Activated T-helper 2 cell treated with anti-CD3 and anti-CD28 coated beads, Interferon-gamma antibody, Interleukin-2, Interleukin-4, amounts not matched to agents 10 μg/mL and 5 μg/mL and 100 μg/mL, durations not matched to agents 14 hours and 24 hours and 36 hours (primary cell): ENCODE data around the gene CADM3. TPM values are rescaled to one million over a fixed set of nuclear protein-coding genes. Genes with fewer than 3 reads are reported as not detected.

Experiments used
- DNase-seq: peaks from one replicate; pipeline ENCODE4 v3.0.0; 2021; ENCODE audit warnings: low spot score
- H3K27ac Mint-ChIP-seq: one replicate; pipeline ENCODE4 v1.8.0; 2021; ENCODE audit warnings: mixed read lengths
- H3K27me3 Mint-ChIP-seq: one replicate; pipeline ENCODE4 v1.8.0; 2021; ENCODE audit warnings: low read depth, mixed read lengths
- H3K36me3 Mint-ChIP-seq: one replicate; pipeline ENCODE4 v1.8.0; 2021; ENCODE audit warnings: low read depth, mixed read lengths
- H3K4me1 Mint-ChIP-seq: one replicate; pipeline ENCODE4 v1.8.0; 2021; ENCODE audit warnings: low read depth, mixed read lengths
- H3K4me3 Mint-ChIP-seq: one replicate; pipeline ENCODE4 v1.8.0; 2021; ENCODE audit warnings: low read depth, mild to moderate bottlenecking, moderate library complexity, mixed read lengths
- H3K9me3 Mint-ChIP-seq: one replicate; pipeline ENCODE4 v1.8.0; 2021; ENCODE audit warnings: mixed read lengths
- intact Hi-C: fragments of 100-400 bp; cut with micrococcal nuclease; formaldehyde crosslinking; loops from one replicate; pipeline ENCODE4 v1.15.1; 2023
- total RNA-seq: library from RNA; stranded (reverse); gene quantifications from 2 replicates; pipeline ENCODE4 v1.2.3, GENCODE V29; 2022

The CADM3 gene
- total RNA-seq, 1 donor from 2014 or later = not detected

GRCh38 chr1:159180516-159180915 lies 9.1 kb downstream of the CADM3 start:
- intact Hi-C loops = no loop called here
- Mint-ChIP-seq H3K9me3 (no peaks in the 10 kb centered on the region), H3K4me1 (peaks cover 3% of the 10 kb centered on the region), H3K36me3 (no peaks in the 10 kb centered on the region), H3K4me3 (no peak overlapping the region), H3K27me3 (peaks cover 26% of the 10 kb centered on the region), H3K27ac (no peak overlapping the region)
- no peak for DNase-seq

DNA sequence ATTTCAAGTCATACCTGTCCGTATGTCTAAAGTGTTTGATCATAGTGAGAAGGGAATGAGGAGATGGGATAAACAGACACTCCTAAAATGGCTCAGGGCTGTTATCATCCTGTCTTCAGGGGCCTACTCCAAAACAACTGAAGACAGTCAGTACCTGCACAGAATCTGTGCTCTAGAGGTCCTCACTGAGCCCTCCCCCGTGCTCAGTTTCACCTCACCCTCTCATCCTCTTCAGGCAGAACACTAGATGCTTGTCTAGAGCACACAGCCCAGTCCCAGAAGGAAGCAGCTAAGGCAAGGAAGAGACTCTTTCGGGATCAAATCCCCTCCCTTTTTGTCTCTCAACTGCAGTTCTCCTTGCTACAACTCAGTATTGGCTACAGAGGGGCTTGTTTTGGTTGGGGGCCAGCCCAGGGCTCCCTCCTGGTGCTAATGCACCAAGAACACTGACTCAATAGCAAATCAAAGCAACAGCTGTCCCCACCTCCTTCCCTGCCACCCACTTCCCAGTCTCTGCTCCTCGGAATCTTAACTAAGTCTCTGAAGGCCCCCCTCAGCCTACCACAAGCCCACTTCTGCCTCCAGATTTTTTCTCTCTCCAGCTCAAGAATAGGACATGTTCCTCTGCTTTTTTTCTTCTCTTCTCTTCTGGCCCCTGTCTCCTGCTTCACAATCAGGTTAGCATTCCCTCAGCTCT lies 10.1 kb downstream of the CADM3 start:
- no peak for DNase-seq
- H3K36me3 Mint-ChIP-seq = no peaks in the 10 kb centered on the region
- no peak overlapping the region for H3K27ac Mint-ChIP-seq
- no peaks in the 10 kb centered on the region for H3K9me3 Mint-ChIP-seq
- peaks cover 3% of the 10 kb centered on the region for H3K4me1 Mint-ChIP-seq
- H3K27me3 Mint-ChIP-seq = peaks cover 35% of the 10 kb centered on the region
- H3K4me3 Mint-ChIP-seq = no peak overlapping the region
- intact Hi-C loops = no loop called here

- H3K27me3 Mint-ChIP-seq = peaks cover 57% of the 10 kb centered on the region
- H3K27ac Mint-ChIP-seq = no peak overlapping the region
- H3K36me3 Mint-ChIP-seq = no peaks in the 10 kb centered on the region
- H3K4me1 Mint-ChIP-seq = no peaks in the 10 kb centered on the region
- no peaks in the 10 kb centered on the region for H3K9me3 Mint-ChIP-seq
- H3K4me3 Mint-ChIP-seq = no peak overlapping the region
- intact Hi-C loops = no loop called here
- DNase-seq = no peak
These were observed 12.8 kb downstream of the CADM3 start for GRCh38 chr1:159184201-159184600.

- Mint-ChIP-seq H3K4me1 (no peaks in the 10 kb centered on the region), H3K27ac (no peak overlapping the region), H3K9me3 (no peaks in the 10 kb centered on the region), H3K4me3 (no peak overlapping the region), H3K36me3 (no peaks in the 10 kb centered on the region), H3K27me3 (peaks cover 62% of the 10 kb centered on the region)
- no peak for DNase-seq
- intact Hi-C loops = no loop called here
These were observed 13.7 kb downstream of the CADM3 start for GRCh38 chr1:159185121-159185520.

- Mint-ChIP-seq H3K9me3 (no peaks in the 10 kb centered on the region), H3K27ac (no peak overlapping the region), H3K36me3 (no peaks in the 10 kb centered on the region), H3K4me3 (no peak overlapping the region), H3K27me3 (peaks cover 55% of the 10 kb centered on the region), H3K4me1 (no peaks in the 10 kb centered on the region)
- no peak for DNase-seq
- intact Hi-C loops = no loop called here
These were observed 15.6 kb downstream of the CADM3 start for GRCh38 chr1:159187033-159187432.

DNA sequence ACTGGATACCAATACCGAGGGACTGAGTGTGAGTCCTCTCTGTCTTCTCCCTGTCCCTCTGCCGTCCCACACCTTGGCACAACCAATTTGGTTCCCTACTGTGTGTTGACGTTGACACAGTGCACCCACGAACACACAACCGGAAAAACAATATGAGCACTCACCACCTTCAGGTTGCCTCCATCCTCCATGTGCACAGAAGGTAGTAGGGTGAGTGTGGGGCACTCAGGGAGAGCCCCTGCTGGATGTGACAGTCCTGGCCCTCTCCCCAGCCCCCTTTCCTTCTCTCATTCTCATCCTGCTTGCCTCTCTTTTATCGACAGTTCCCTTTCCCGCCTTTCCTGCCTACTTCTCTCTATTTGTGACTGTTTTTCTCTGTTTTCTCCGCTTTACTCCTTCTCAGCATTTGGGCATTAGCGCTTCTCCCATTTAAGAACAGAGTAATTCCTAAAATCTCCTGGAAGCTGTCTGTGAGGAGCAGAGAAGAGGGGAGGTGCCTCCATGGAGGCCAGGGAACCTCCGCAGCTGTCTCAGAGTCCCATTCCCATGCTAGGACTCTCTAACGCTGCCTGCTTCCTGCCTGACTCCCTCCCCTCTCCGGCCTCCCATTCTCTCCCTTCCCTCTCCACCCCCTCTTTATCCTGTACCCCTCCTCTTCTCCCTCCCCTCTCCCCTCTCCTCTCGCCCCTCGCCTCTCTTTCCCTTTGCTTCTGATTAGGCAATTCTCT lies 16.4 kb downstream of the CADM3 start:
- no peaks in the 10 kb centered on the region for H3K4me1 Mint-ChIP-seq
- H3K4me3 Mint-ChIP-seq = no peak overlapping the region
- H3K27me3 Mint-ChIP-seq = peaks cover 52% of the 10 kb centered on the region
- no peak overlapping the region for H3K27ac Mint-ChIP-seq
- intact Hi-C loops = no loop called here
- no peaks in the 10 kb centered on the region for H3K36me3 Mint-ChIP-seq
- H3K9me3 Mint-ChIP-seq = no peaks in the 10 kb centered on the region
- no peak for DNase-seq

GRCh38 chr1:159188375-159188788 lies 17.0 kb downstream of the CADM3 start:
- peaks cover 50% of the 10 kb centered on the region for H3K27me3 Mint-ChIP-seq
- H3K4me3 Mint-ChIP-seq = no peak overlapping the region
- no peaks in the 10 kb centered on the region for H3K4me1 Mint-ChIP-seq
- DNase-seq = no peak
- H3K27ac Mint-ChIP-seq = no peak overlapping the region
- H3K36me3 Mint-ChIP-seq = no peaks in the 10 kb centered on the region
- H3K9me3 Mint-ChIP-seq = no peaks in the 10 kb centered on the region
- intact Hi-C loops = no loop called here

- intact Hi-C loops = no loop called here
- no peaks in the 10 kb centered on the region for H3K4me1 Mint-ChIP-seq
- H3K4me3 Mint-ChIP-seq = no peak overlapping the region
- peaks cover 48% of the 10 kb centered on the region for H3K27me3 Mint-ChIP-seq
- no peaks in the 10 kb centered on the region for H3K9me3 Mint-ChIP-seq
- no peak overlapping the region for H3K27ac Mint-ChIP-seq
- no peak for DNase-seq
- no peaks in the 10 kb centered on the region for H3K36me3 Mint-ChIP-seq
These were observed 19.0 kb downstream of the CADM3 start for GRCh38 chr1:159190441-159190840.

- no peak for DNase-seq
- Mint-ChIP-seq H3K9me3 (no peaks in the 10 kb centered on the region), H3K36me3 (no peaks in the 10 kb centered on the region), H3K27ac (no peak overlapping the region), H3K27me3 (peaks cover 21% of the 10 kb centered on the region), H3K4me1 (no peaks in the 10 kb centered on the region), H3K4me3 (no peak overlapping the region)
- intact Hi-C loops = loop anchor here (5.0 kb wide), 1 partner anchor 34 kb away; no protein-coding TSS in a partner anchor
These were observed 25.1 kb downstream of the CADM3 start for GRCh38 chr1:159196543-159196942.

DNA sequence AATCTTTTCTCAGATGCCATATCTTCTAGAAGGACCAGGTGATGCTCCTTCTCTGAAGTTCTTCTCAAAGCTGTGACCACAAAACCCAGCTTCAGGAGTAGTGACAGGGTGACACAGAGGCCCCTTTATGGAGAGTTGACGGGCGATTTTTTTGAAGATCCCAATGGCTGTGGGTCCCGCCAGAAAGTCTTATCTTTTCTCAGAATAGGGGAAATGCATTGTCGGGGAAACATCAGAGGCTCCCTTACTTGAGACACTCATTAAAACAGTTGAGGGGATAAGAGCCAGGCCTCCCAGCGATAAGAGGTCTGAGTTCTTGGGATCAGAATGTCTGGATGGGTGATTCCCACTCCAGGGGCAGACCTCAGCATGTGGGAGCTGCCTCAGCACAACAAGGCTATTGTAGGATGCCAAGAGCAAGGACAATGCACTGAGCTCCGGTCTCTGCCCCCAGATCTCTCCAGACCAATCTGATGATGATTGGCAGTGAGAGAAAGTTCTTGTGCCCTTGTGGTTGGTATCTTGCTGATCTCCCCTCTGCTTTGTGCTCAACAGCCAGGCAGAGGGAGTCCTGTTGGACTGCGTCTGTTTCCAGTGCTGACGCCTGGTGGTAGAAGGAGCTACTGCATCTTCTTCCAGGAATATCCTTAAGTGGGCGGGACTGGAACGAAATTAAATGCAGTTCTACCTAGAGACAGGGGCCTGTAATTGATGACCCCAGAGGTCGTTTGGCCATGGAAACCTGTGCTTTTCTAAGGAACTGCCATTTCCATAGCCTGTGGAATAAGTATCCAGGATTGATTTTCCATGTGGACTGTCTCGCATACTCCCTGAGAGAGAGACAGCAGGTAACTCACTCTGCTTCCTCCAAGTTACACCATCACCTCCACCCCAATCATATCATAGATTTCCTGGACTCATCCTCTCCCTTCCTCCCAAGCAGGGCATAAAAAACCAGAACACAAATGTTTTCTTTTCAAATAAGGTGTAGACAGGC lies 26.4 kb downstream of the CADM3 start:
- Mint-ChIP-seq H3K27ac (no peak overlapping the region), H3K9me3 (no peaks in the 10 kb centered on the region), H3K4me1 (no peaks in the 10 kb centered on the region), H3K27me3 (peaks cover 24% of the 10 kb centered on the region), H3K36me3 (no peaks in the 10 kb centered on the region), H3K4me3 (no peak overlapping the region)
- peak; percentile 28 for DNase-seq
- intact Hi-C loops = loop anchor here (5.0 kb wide), 1 partner anchor 36 kb away; no protein-coding TSS in a partner anchor

DNA sequence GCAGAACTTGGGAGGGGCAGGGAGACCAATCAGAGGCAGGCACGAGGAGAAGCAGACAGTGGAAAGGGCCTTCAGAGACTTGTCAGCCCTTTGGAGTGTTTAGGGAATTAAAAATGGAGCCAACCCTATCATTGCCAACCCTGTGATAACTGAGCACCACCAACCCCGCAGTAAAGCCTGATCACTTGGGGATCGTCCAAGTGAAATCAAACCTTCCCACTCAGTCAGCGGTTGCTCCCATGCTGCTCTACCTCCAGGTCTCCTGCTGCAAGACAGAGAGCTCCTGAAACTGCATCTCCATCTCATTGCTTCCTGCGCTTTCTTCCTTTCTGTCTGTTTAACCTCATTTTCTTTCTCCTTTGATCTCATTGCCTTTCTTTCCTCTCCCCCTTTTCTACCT lies 28.5 kb downstream of the CADM3 start:
- intact Hi-C loops = loop anchor here (5.0 kb wide), 1 partner anchor 38 kb away; no protein-coding TSS in a partner anchor
- Mint-ChIP-seq H3K27ac (no peak overlapping the region), H3K36me3 (no peaks in the 10 kb centered on the region), H3K4me3 (no peak overlapping the region), H3K27me3 (peaks cover 22% of the 10 kb centered on the region), H3K9me3 (no peaks in the 10 kb centered on the region), H3K4me1 (no peaks in the 10 kb centered on the region)
- DNase-seq = no peak

- DNase-seq = no peak
- H3K4me1 Mint-ChIP-seq = no peaks in the 10 kb centered on the region
- intact Hi-C loops = no loop called here
- no peaks in the 10 kb centered on the region for H3K9me3 Mint-ChIP-seq
- H3K27me3 Mint-ChIP-seq = peaks cover 22% of the 10 kb centered on the region
- no peak overlapping the region for H3K27ac Mint-ChIP-seq
- H3K36me3 Mint-ChIP-seq = no peaks in the 10 kb centered on the region
- H3K4me3 Mint-ChIP-seq = no peak overlapping the region
These were observed 29.4 kb downstream of the CADM3 start for GRCh38 chr1:159200769-159201168.
